ENCODE results near the gene C5orf22. TPM values are rescaled to one million over a fixed set of nuclear protein-coding genes. Genes with fewer than 3 reads are reported as not detected.

The C5orf22 gene
- total and polyA plus RNA-seq, 2 donors (not counting 3 experiments of a cell fraction or from before 2014, with no cell fraction given), result 11.7 to 27.5 TPM

- H3K9ac ChIP-seq (replicated peaks; ENCODE audit: extremely low read depth, insufficient read depth, low read length), result no peak overlapping the region
- H3K9me1 ChIP-seq (replicated peaks; ENCODE audit: control insufficient read depth, extremely low read depth, insufficient read depth, low read length), result no peaks in the 10 kb centered on the region
- H3K4me2 ChIP-seq (ENCODE audit: insufficient read depth, low read length), result no peak overlapping the region
- H3K9me3 ChIP-seq (replicated peaks; ENCODE audit: control insufficient read depth, insufficient read depth, low read length), result no peaks in the 10 kb centered on the region
- intact Hi-C loops (cut with micrococcal nuclease), result no loop called here
- FAIRE-seq (no peak), DNase-seq (ENCODE audit: low read depth, low spot score) (no peak)
- BruUV-seq (replicated peaks), result no TSS peak
- H3K27ac ChIP-seq (ENCODE audit: insufficient read depth, low read depth, low read length), result no peak overlapping the region
- POLR2A ChIA-PET, result no interaction called here
- H2AFZ ChIP-seq (ENCODE audit: low read depth, low read length), result no peak overlapping the region
- dilution Hi-C loops (cut with MboI; ENCODE audit: extremely low pct_ligation_motif_present, low sequenced_read_pairs), result no loop called here
- H3K79me2 ChIP-seq (ENCODE audit: control insufficient read depth, insufficient read depth, low read length), result no peaks in the 10 kb centered on the region
- TF ChIP-seq POLR2A (IDR thresholded peaks at IDR 0.05; ENCODE audit: low read depth, low read length) (no peak), FOS (IDR thresholded peaks at IDR 0.05; ENCODE audit: borderline replicate concordance, insufficient read depth, low read length) (no peak), MAX (IDR thresholded peaks at IDR 0.05; ENCODE audit: insufficient read depth, insufficient read length) (no peak), GATA2 (IDR thresholded peaks at IDR 0.05; ENCODE audit: insufficient read depth, insufficient read length, low read depth, low read length) (no peak), POLR2AphosphoS5 (IDR thresholded peaks at IDR 0.05; ENCODE audit: insufficient read depth, low read depth, low read length) (no peak), MYC (IDR thresholded peaks at IDR 0.05; ENCODE audit: low read depth, low read length) (no peak), EZH2 (IDR thresholded peaks at IDR 0.05; ENCODE audit: borderline replicate concordance, low read depth, low read length, severe bottlenecking) (no peak), JUN (IDR thresholded peaks at IDR 0.05; ENCODE audit: borderline replicate concordance, insufficient read depth, insufficient read length, low read depth) (no peak), CTCF (IDR thresholded peaks at IDR 0.05; ENCODE audit: extremely low read depth in 1 of 2, insufficient read depth in 1 of 2, low read depth in 1 of 2, low read length in 2 of 2) (no peak)
- no peak overlapping the region for H3K4me3 ChIP-seq (replicated peaks in 1 of 3; ENCODE audit: insufficient read depth in 1 of 3, low read depth in 1 of 3, low read length in 3 of 3)
- H4K20me1 ChIP-seq (replicated peaks; ENCODE audit: control insufficient read depth, extremely low read depth, insufficient read depth, low read length), result no peaks in the 10 kb centered on the region
- CTCF ChIA-PET, result interaction anchor here (0.7 to 1.2 kb wide), 2 partner anchors 489 to 505 kb away, joined by 3 to 4 read pairs; no protein-coding TSS in a partner anchor
- no peaks in the 10 kb centered on the region for H3K4me1 ChIP-seq (ENCODE audit: control insufficient read depth, extremely low read depth, insufficient read depth, low read length)
- H3K27me3 ChIP-seq (ENCODE audit: control insufficient read depth in 2 of 2, insufficient read depth in 2 of 2, low read length in 2 of 2), result no peaks in the 10 kb centered on the region
- H3K36me3 ChIP-seq (ENCODE audit: control insufficient read depth in 2 of 2, extremely low read depth in 1 of 2, insufficient read depth in 2 of 2, low read length in 2 of 2), result no peaks in the 10 kb centered on the region
Measured at GRCh38 chr5:31587546-31587945, 55.4 kb downstream of the C5orf22 start.
